Heart left ventricle (tissue), 16 donors: ENCODE data around the gene GNG7. TPM values are rescaled to one million over a fixed set of nuclear protein-coding genes. Genes with fewer than 3 reads are reported as not detected.
"Not testable (repeated sequence)": the region's sequence is repeated elsewhere in the genome, so short reads cannot be mapped to it uniquely, and the experiment has no call there.

Experiments
- ATAC-seq, 4 donors: fragments of 200-7000 bp; cut with Tn5 transposase; one replicate each; pipeline ENCODE4 v1.9.1; 2020 to 2022; ENCODE audit warnings: moderate library complexity in 4 of 4, mild to moderate bottlenecking in 3 of 4, moderate number of reproducible peaks in 1 of 4
- DNase-seq, 5 donors: peaks; one replicate each; pipeline ENCODE4 v3.0.0-alpha.2; 2020
- H3K27ac ChIP-seq, 12 donors: fragments of 200-600 bp; sonication (generic) in 4 of 12; one replicate each; pipeline versions ENCODE4 v1.5.0 to v1.8.0; 2016 to 2022; ENCODE audit warnings: mild to moderate bottlenecking in 2 of 12
- H3K27me3 ChIP-seq, 9 donors: fragments of 200-600 bp; sonication (generic) in 2 of 9; one replicate each; pipeline versions ENCODE4 v1.5.1 to v1.8.0; 2016 to 2022; ENCODE audit warnings: mild to moderate bottlenecking in 3 of 9
- H3K36me3 ChIP-seq, 9 donors: fragments of 200-600 bp; sonication (generic) in 2 of 9; one replicate each; pipeline versions ENCODE4 v1.5.0 to v1.8.0; 2018 to 2022; ENCODE audit warnings: mild to moderate bottlenecking in 2 of 9
- H3K4me1 ChIP-seq, 12 donors: fragments of 200-600 bp; sonication (generic) in 4 of 12; one replicate each; pipeline versions ENCODE4 v1.5.0 to v1.8.0; 2016 to 2022; ENCODE audit warnings: mild to moderate bottlenecking in 3 of 12
- H3K4me3 ChIP-seq, 12 donors: fragments of 200-600 bp; sonication (generic) in 4 of 12; one replicate each; pipeline versions ENCODE4 v1.5.0 to v1.8.0; 2017 to 2022; ENCODE audit warnings: mild to moderate bottlenecking in 9 of 12, moderate library complexity in 4 of 12
- H3K9me3 ChIP-seq, 12 donors: fragments of 200-600 bp; sonication (generic) in 4 of 12; one replicate each; pipeline versions ENCODE4 v1.5.0 to v1.8.0; 2016 to 2022; ENCODE audit warnings: mild to moderate bottlenecking in 1 of 12
- POLR2A ChIP-seq, 2 donors: fragments of 450-650 bp; IDR thresholded peaks; one replicate each; pipeline ENCODE4 v1.6.1; 2017; ENCODE audit warnings: antibody characterized with exemption in 2 of 2, mild to moderate bottlenecking in 2 of 2, moderate library complexity in 2 of 2
- WGBS, 4 donors: extraction: QIAGEN DNeasy Blood & Tissue Kit in 2 of 4; methylation state at CpG; one replicate each; pipeline versions ENCODE4 v1.1.5 to v1.1.7; 2013 to 2018; 5-methylcytosine and 5-hydroxymethylcytosine counted together
- intact Hi-C, 10 donors: fragments of 100-400 bp; cut with DNase I; formaldehyde crosslinking; loops; one replicate each; pipeline versions ENCODE4 v1.11.1 to v1.14.2; 2022
- polyA plus RNA-seq, 2 donors: library from polyadenylated mRNA; stranded (reverse); fragments of 200-250 nt; gene quantifications; one replicate each; pipeline ENCODE4 v1.2.3, GENCODE V29; 2013
- total RNA-seq, 9 donors: library from RNA; depleted of rRNA in 2 of 9; stranded (reverse); fragments of >200 nt in 2 of 9; fragmentation: NEBNext Ultra II Directional in 3 of 9; extraction: Animal tissue kit (Norgen Biotek cat#: 25700) in 3 of 9; gene quantifications; one replicate each; pipeline versions ENCODE4 v1.1.0 to v1.2.4, GENCODE V29; 2016 to 2023
- TF ChIP-seq, protein P1 (sequence below), 12 donors: fragments of 200-600 bp; sonication (generic) in 4 of 12; IDR thresholded peaks; one replicate each; pipeline versions ENCODE4 v1.5.0 to v1.8.0; 2018 to 2022; ENCODE audit warnings: antibody characterized with exemption in 12 of 12, mild to moderate bottlenecking in 5 of 12
- donor health status: ischemic (EF 13 %, LVEDD 7.1; RV severe dilation, severe dysfunction).
- donor health status: healthy with polysubstance abuse.
- donor health status: DM: no; HTN: yes; CAD: no.
- donor health status: DM: no; HTN: no; CAD: no.
- donor health status: ischemic (EF 25% LVEDD 6.9; RV normal size, moderate dysfunction).
- donor health status: ischemic (EF 25% LVEDD 5.7; RV mildly dilated, moderate dysfunction).
- donor health status: healthy.
- donor health status: DM: yes; HTN: yes; CAD: no.
- donor health status: ischemic (EF 35%, LVEDD 5.7; RV mildly dilated, moderate dysfunction).
- donor health status: nonischemic (EF 11% LVEDD 7.7; RV severe dilation, severe dysfunction).
- donor health status: DM: yes; HTN: yes; CAD: no.
- donor health status: PGD.
- donor health status: ischemic (EF 29% LVEDD 5.4; RV normal size, mild dysfunction).
- donor health status: nonischemic (EF 23%, LVEDD 6.1; RV moderate dilation, normal function).

Gene GNG7
- total and polyA plus RNA-seq, 11 donors, result 11.7 to 46.4 (median 24.0) TPM

DNA sequence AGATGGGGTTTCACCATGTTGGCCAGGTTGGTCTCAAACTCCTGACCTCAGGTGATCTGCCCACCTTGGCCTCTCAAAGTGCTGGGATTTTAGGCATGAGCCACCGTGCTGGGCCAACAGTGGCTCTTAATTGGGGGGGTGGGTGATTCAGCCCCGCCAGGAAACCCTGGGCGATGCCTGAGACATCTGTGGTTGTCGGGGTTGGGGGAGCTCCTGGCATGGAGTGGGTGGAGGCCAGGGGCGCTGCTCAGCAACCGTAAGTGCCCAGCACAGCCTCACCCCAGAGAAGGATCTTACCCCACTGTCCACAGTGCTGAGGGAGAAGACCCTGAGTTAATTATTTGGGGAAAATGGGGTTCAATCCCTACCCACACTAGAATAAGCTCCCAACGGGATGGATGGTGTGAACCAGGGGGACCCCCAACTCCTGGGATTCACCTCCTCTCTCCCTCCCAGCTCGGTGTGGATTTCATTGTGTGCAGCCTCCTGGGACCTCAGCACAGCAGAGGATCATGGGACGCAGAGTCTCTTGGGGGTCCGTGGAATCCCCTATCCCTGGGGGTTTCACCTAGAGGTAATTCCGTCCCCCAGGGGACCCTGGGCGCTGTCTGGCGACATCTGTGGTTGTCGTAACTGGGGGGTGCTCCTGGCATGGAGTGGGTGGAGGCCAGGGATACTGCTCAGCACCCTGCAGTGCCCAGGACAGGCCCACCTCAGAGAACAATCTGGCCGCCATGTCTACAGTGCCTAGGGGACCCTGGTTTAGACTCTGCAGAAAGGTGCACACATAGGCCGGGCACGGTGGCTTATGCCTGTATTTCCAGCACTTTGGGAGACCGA is 157.7 kb downstream of the GNG7 start:
- intact Hi-C loops, result loop anchor here in 7 of 10 donors (1.0 to 5.0 kb wide), 6 partner anchors 33 to 68 kb away; partner anchors contain the start of gene GADD45B (in 3 of the 7)
- no peak for DNase-seq
- WGBS, 4 donors, result 88 to 95% (median 93%) methylated on average over 12 to 18 of the region's 18 CpGs
- peak overlapping the region in 1 of 12 donors; percentile 36 for H3K4me3 ChIP-seq
- TF ChIP-seq, protein P1, sequence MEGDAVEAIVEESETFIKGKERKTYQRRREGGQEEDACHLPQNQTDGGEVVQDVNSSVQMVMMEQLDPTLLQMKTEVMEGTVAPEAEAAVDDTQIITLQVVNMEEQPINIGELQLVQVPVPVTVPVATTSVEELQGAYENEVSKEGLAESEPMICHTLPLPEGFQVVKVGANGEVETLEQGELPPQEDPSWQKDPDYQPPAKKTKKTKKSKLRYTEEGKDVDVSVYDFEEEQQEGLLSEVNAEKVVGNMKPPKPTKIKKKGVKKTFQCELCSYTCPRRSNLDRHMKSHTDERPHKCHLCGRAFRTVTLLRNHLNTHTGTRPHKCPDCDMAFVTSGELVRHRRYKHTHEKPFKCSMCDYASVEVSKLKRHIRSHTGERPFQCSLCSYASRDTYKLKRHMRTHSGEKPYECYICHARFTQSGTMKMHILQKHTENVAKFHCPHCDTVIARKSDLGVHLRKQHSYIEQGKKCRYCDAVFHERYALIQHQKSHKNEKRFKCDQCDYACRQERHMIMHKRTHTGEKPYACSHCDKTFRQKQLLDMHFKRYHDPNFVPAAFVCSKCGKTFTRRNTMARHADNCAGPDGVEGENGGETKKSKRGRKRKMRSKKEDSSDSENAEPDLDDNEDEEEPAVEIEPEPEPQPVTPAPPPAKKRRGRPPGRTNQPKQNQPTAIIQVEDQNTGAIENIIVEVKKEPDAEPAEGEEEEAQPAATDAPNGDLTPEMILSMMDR (IDR thresholded peaks at IDR 0.05), result no peak
- TF ChIP-seq POLR2A (IDR thresholded peaks at IDR 0.05), result no peak
- ATAC-seq, result no peak
- no peaks in the 10 kb centered on the region for H3K36me3 ChIP-seq
- no peaks in the 10 kb centered on the region for H3K27me3 ChIP-seq
- peaks cover 27 to 87% (median 70%) of the 10 kb centered on the region in 12 donors for H3K4me1 ChIP-seq
- no peaks in the 10 kb centered on the region for H3K9me3 ChIP-seq
- H3K27ac ChIP-seq, result peak overlapping the region; percentile 80 to 97 (median 91)

DNA sequence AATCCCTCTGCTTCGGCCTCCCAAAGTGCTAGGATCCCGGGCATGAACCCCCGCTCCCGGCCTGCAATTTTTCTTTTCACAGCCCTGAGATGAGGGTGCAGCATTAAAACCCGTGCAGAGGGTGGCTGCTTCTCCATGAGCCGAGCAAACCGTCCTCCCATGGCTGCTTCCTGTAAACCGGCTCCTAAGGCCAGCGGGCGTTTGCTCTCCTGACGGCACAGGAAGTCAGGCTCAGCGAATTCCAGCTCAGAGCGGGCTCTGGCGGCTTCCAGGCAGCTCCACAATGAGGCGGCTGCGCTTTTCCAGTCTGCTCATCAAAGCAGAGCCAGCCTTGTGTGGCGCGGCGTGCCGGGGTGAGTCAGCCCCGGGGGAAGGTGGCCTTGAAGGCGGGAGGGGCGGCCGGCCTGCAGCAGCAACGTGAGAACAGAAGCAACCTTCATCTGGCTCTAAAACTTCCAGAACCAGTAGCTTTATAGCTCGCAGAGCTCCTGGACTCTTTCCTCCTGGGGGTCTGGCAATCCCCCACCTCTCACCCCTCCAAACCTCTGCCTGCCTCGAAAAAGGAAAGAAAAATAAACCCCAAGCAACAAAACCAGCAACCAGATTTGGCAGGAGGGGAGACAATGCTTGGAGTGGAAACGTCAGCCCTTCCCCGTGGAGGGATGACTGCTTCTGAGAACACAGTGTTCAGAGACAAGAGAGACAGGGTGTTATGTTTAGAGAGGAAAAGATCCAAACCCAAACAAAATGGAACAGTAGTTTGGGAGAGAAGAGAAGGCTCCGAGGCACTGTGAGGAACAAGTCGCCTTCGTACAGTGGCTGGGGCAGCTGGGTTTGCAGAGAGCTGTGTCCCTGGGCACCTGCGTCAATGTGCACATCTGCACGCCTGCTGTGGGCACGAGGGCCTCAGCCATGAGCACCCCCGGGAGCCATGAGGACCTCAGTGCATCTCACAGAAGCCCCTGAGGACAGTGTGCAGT is 158.7 kb downstream of the GNG7 start:
- intact Hi-C loops, result loop anchor here in 9 of 10 donors (1.0 to 5.0 kb wide), 13 partner anchors 34 to 69 kb away; partner anchors contain the start of gene GADD45B (in 3 of the 9)
- DNase-seq (peak; percentile 91 to 98 (median 96)), ATAC-seq (peak; percentile 68 to 88 (median 82))
- peak overlapping the region; percentile 80 to 97 (median 90) for H3K27ac ChIP-seq
- H3K4me3 ChIP-seq, result peak overlapping the region in 9 of 12 donors; percentile 20 to 46 (median 36)
- 12 to 16% (median 12%) methylated on average over 33 to 36 of the region's 36 CpGs for WGBS, 4 donors
- no peaks in the 10 kb centered on the region for H3K27me3 ChIP-seq
- H3K4me1 ChIP-seq, result peaks cover 27 to 80% (median 70%) of the 10 kb centered on the region in 12 donors
- H3K36me3 ChIP-seq, result no peaks in the 10 kb centered on the region
- H3K9me3 ChIP-seq, result no peaks in the 10 kb centered on the region
- peak in 1 of 2 donors; percentile 50 for TF ChIP-seq POLR2A (IDR thresholded peaks at IDR 0.05)
- TF ChIP-seq, protein P1 (IDR thresholded peaks at IDR 0.05), result peak in 9 of 12 donors; percentile 11 to 66 (median 34)

DNA sequence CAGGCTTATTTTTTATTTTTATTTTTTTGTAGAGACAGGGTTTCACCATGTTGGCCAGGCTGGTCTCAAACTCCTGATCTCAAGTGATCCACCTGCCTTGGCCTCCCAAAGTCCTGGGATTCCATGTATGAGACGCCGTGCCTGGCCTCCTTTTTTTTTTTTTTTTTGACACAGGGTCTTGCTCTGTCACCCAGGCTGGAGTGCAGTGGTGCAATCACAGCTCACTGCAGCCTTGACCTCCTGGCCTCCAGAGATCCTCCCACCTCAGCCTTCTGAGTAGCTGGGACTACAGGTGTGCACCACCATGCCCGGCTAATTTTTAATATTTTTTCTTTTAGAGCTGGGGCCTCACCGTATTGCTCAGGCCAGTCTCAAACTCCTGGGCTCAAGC is 159.4 kb downstream of the GNG7 start:
- not testable (repeated sequence) for H3K36me3 ChIP-seq, ATAC-seq, DNase-seq, H3K9me3 ChIP-seq, H3K27me3 ChIP-seq
- peak overlapping the region; percentile 80 to 97 (median 90) for H3K27ac ChIP-seq
- 16 to 49% (median 22%) methylated on average over 4 of the region's 4 CpGs for WGBS, 4 donors
- intact Hi-C loops, result loop anchor here in 9 of 10 donors (1.0 to 5.0 kb wide), 12 partner anchors 34 to 68 kb away; partner anchors contain the start of gene GADD45B (in 2 of the 9)
- H3K4me1 ChIP-seq, result peaks cover 27 to 80% (median 70%) of the 10 kb centered on the region in 12 donors
- peak overlapping the region in 9 of 12 donors; percentile 20 to 46 (median 36) for H3K4me3 ChIP-seq

DNA sequence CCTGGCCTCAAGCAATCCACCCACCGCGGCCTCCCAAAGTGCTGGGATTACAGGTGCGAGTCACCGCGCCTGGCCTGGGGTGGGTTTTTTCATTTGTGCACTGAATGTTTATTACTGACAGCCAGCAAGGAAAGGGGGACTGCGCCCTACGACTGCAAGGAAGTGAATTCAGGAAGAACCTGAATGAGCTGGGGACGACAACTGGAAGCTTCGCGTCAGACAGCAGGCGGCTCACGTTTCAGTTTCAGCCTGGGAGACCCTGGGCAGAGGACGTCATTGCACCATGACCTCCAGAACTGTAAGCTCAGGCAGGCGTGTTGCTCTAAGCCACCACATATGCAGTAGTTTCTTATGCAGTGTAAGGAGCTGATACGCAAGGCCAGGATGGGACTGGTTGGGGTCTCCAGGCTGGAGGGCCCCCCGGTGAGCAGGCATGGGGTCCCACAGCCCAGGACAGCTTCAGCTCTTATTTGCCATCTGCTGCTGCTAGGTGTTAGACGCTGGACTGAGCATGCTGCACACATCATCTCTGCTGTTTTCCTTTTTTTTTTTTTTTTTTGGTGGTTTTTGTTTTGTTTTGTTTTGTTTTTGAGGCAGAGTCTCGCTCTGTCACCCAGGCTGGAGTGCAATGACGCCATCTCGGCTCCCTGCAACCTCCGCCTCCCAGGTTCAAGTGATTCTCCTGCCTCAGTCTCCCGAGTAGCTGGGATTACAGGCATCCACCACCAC is 160.0 kb downstream of the GNG7 start:
- WGBS, 4 donors, result 77 to 86% (median 81%) methylated on average over 22 of the region's 22 CpGs
- Histone ChIP-seq H3K4me3 (peak overlapping the region in 4 of 12 donors; percentile 31 to 46 (median 38)), H3K36me3 (no peaks in the 10 kb centered on the region), H3K27ac (peak overlapping the region; percentile 80 to 97 (median 90)), H3K4me1 (peaks cover 27 to 79% (median 70%) of the 10 kb centered on the region in 12 donors), H3K9me3 (no peaks in the 10 kb centered on the region), H3K27me3 (no peaks in the 10 kb centered on the region)
- no peak for ATAC-seq
- peak in 1 of 5 donors; percentile 27 for DNase-seq
- intact Hi-C loops, result loop anchor here in 9 of 10 donors (1.0 to 5.0 kb wide), 12 partner anchors 35 to 68 kb away; partner anchors contain the start of gene GADD45B (in 2 of the 9)
- TF ChIP-seq POLR2A (IDR thresholded peaks at IDR 0.05), result no peak
- TF ChIP-seq, protein P1 (IDR thresholded peaks at IDR 0.05), result no peak
